GM12878 (cell line): ENCODE data around the gene GAS2. TPM values are rescaled to one million over a fixed set of nuclear protein-coding genes. Genes with fewer than 3 reads are reported as not detected.

ENCODE experiments used
- ATAC-seq: fragments of 200-7000 bp; cut with Tn5 transposase; 3 replicates; pipeline ENCODE4 v1.9.1; 2020; ENCODE audit warnings: mild to moderate bottlenecking, moderate library complexity
- BruUV-seq: library from RNA; stranded (reverse); fragments of 400-500 nt; replicated peaks from 2 replicates; lab custom pipeline; 2021; lab: Mats Ljungman, UMichigan
- CTCF ChIA-PET: fragments of 300-600 bp; sonication (Branson Sonifier 250); formaldehyde crosslinking; extraction: SDS; loops from one replicate; lab custom pipeline; 2021; ENCODE audit warnings: inconsistent platforms; lab: Yijun Ruan, JAX
- POLR2A ChIA-PET: fragments of 350-600 bp; formaldehyde crosslinking; extraction: SDS; loops from one replicate; lab custom pipeline; 2021; ENCODE audit warnings: inconsistent platforms; lab: Charles Lee
- RAD21 ChIA-PET: fragments of 300-600 bp; sonication (Branson Sonifier 250); formaldehyde crosslinking; loops from one replicate; lab custom pipeline; 2023; ENCODE audit warnings: antibody characterized with exemption; ENCODE audit not compliant: unreplicated experiment; lab: Charles Lee
- SMC1A ChIA-PET: fragments of 300-600 bp; sonication (Branson Sonifier 250); formaldehyde crosslinking; loops from one replicate; lab custom pipeline; 2023; ENCODE audit not compliant: unreplicated experiment, uncharacterized antibody; lab: Charles Lee
- DNase-seq: peaks from one replicate; pipeline ENCODE4 v3.0.0-alpha.2; 2011; ENCODE audit warnings: low read depth, low spot score
- FAIRE-seq: peaks from 3 replicates; lab custom pipeline; 2011; peaks lifted over from hg19 to GRCh38; lab: Jason Lieb, UNC
- H2AFZ ChIP-seq: 2 replicates; pipeline ENCODE4 v1.6.0; 2011; ENCODE audit warnings: low read depth, low read length, control low read depth; ENCODE audit not compliant: control insufficient read depth
- H3K27ac ChIP-seq: 2 replicates; pipeline ENCODE4 v1.5.1; 2011; ENCODE audit warnings: control low read depth; ENCODE audit not compliant: control insufficient read depth, insufficient read depth
- H3K27me3 ChIP-seq, 2 experiments: replicated peaks in 1 of 2; 2 replicates each; pipeline versions ENCODE4 v1.6.0 to v1.6.1; 2011; ENCODE audit warnings: low read length in 1 of 2; ENCODE audit not compliant: control insufficient read depth in 2 of 2, insufficient read depth in 2 of 2
- H3K36me3 ChIP-seq, 2 experiments: 2 replicates each; pipeline ENCODE4 v1.5.1; 2011; ENCODE audit warnings: low read length in 1 of 2; ENCODE audit not compliant: control insufficient read depth in 2 of 2, insufficient read depth in 2 of 2
- H3K4me1 ChIP-seq: 2 replicates; pipeline ENCODE4 v1.6.1; 2011; ENCODE audit warnings: mild to moderate bottlenecking, low read length, moderate library complexity, mixed read lengths; ENCODE audit not compliant: control insufficient read depth, insufficient read depth
- H3K4me2 ChIP-seq: 2 replicates; pipeline ENCODE4 v1.6.0; 2011; ENCODE audit warnings: control low read depth; ENCODE audit not compliant: control insufficient read depth, insufficient read depth
- H3K4me3 ChIP-seq: fragments of 200-600 bp; sonication (generic); 2 replicates; pipeline ENCODE4 v1.5.1; 2016
- H3K79me2 ChIP-seq: 2 replicates; pipeline ENCODE4 v1.6.0; 2011; ENCODE audit warnings: low read length; ENCODE audit not compliant: control insufficient read depth, insufficient read depth
- H3K9ac ChIP-seq: 2 replicates; pipeline ENCODE4 v1.8.0; 2011; ENCODE audit warnings: low read length, control low read depth, mixed read lengths; ENCODE audit not compliant: control insufficient read depth, insufficient read depth
- H3K9me3 ChIP-seq: replicated peaks from 3 replicates; pipeline ENCODE4 v1.5.1; 2011; ENCODE audit warnings: mild to moderate bottlenecking, low read length; ENCODE audit not compliant: control insufficient read depth, insufficient read depth
- H4K20me1 ChIP-seq: 2 replicates; pipeline ENCODE4 v1.6.0; 2011; ENCODE audit not compliant: control insufficient read depth, insufficient read depth
- BACH1 ChIP-seq: fragments of 450-650 bp; IDR thresholded peaks from 2 replicates; pipeline ENCODE4 v1.6.1; 2017; ENCODE audit warnings: mild to moderate bottlenecking, borderline replicate concordance
- DPF2 ChIP-seq: fragments of 450-650 bp; IDR thresholded peaks from 2 replicates; pipeline ENCODE4 v1.6.1; 2017; ENCODE audit warnings: mild to moderate bottlenecking
- EGR1 ChIP-seq, 2 experiments: IDR thresholded peaks; 1 replicate in 1 of 2; 2 replicates in 1 of 2; pipeline ENCODE4 v1.6.1; 2011 to 2012; ENCODE audit warnings: low read depth in 2 of 2, low read length in 2 of 2, borderline replicate concordance in 1 of 2, mild to moderate bottlenecking in 1 of 2, moderate library complexity in 1 of 2
- FOS ChIP-seq: IDR thresholded peaks from 3 replicates; pipeline ENCODE4 v1.6.1; 2011; ENCODE audit warnings: borderline replicate concordance; ENCODE audit not compliant: insufficient read length; ENCODE audit errors: extremely low read depth
- FOXM1 ChIP-seq: IDR thresholded peaks from 2 replicates; pipeline ENCODE4 v1.6.1; 2012; ENCODE audit warnings: low read depth, mild to moderate bottlenecking, inconsistent platforms, low read length, moderate library complexity
- GABPA ChIP-seq: IDR thresholded peaks from 2 replicates; pipeline ENCODE4 v1.6.1; 2014; ENCODE audit warnings: antibody characterized with exemption, low read depth, mild to moderate bottlenecking, inconsistent platforms
- IKZF1 ChIP-seq: fragments of 450-650 bp; conservative IDR thresholded peaks from 2 replicates; pipeline ENCODE4 v1.6.1; 2017; ENCODE audit warnings: antibody characterized with exemption, mild to moderate bottlenecking
- IRF4 ChIP-seq: IDR thresholded peaks from 2 replicates; pipeline ENCODE4 v1.6.1; 2011; ENCODE audit warnings: low read depth, low read length
- KLF5 ChIP-seq: fragments of 450-650 bp; IDR thresholded peaks from 2 replicates; pipeline ENCODE4 v1.6.1; 2014; ENCODE audit warnings: mild to moderate bottlenecking; ENCODE audit not compliant: partially characterized antibody
- MAX ChIP-seq: IDR thresholded peaks from 2 replicates; pipeline ENCODE4 v1.6.1; 2012; ENCODE audit warnings: low read depth, low read length, improper control_type of control experiment
- MEF2B ChIP-seq: fragments of 450-650 bp; IDR thresholded peaks from 2 replicates; pipeline ENCODE4 v1.6.1; 2018; ENCODE audit warnings: mild to moderate bottlenecking, moderate library complexity; ENCODE audit not compliant: partially characterized antibody, poor library complexity, severe bottlenecking
- MXI1 ChIP-seq: fragments of 150-350 bp; IDR thresholded peaks from 2 replicates; pipeline ENCODE4 v1.6.1; 2011; ENCODE audit warnings: low read depth, mild to moderate bottlenecking, inconsistent platforms, low read length, improper control_type of control experiment
- NR2C2 ChIP-seq: IDR thresholded peaks from 2 replicates; pipeline ENCODE4 v1.6.1; 2011; ENCODE audit warnings: borderline replicate concordance, low read depth; ENCODE audit not compliant: control insufficient read depth, insufficient read length
- POLR2A ChIP-seq: IDR thresholded peaks from 2 replicates; pipeline ENCODE4 v1.6.1; 2011; ENCODE audit warnings: low read depth, mild to moderate bottlenecking, low read length
- POLR2AphosphoS2 ChIP-seq: IDR thresholded peaks from 2 replicates; pipeline ENCODE4 v1.6.1; 2011; ENCODE audit warnings: low read depth, mild to moderate bottlenecking, low read length, improper control_type of control experiment, moderate library complexity
- RBBP5 ChIP-seq: fragments of 200-600 bp; sonication (generic); conservative IDR thresholded peaks from 2 replicates; pipeline ENCODE4 v1.6.1; 2016
- SMC3 ChIP-seq: IDR thresholded peaks from 2 replicates; pipeline ENCODE4 v1.6.1; 2011; ENCODE audit warnings: low read length, improper control_type of control experiment, borderline replicate concordance
- SPI1 ChIP-seq: IDR thresholded peaks from 2 replicates; pipeline ENCODE4 v1.6.1; 2011; ENCODE audit warnings: low read depth, mild to moderate bottlenecking, low read length, moderate library complexity, borderline replicate concordance; ENCODE audit not compliant: insufficient read depth
- TAF1 ChIP-seq: IDR thresholded peaks from 2 replicates; pipeline ENCODE4 v1.6.1; 2011; ENCODE audit warnings: mild to moderate bottlenecking, low read depth, low read length, borderline replicate concordance
- ZNF217 ChIP-seq: fragments of 450-650 bp; IDR thresholded peaks from 2 replicates; pipeline ENCODE4 v1.6.1; 2017; ENCODE audit warnings: antibody characterized with exemption, mild to moderate bottlenecking
- ZNF622 ChIP-seq: fragments of 450-650 bp; IDR thresholded peaks from 2 replicates; pipeline ENCODE4 v1.6.1; 2017; ENCODE audit warnings: mild to moderate bottlenecking, inconsistent platforms
- WGBS: methylation state at CpG from one replicate; pipeline ENCODE4 v1.1.6; 2016; ENCODE audit warnings: low lambda C conversion rate; ENCODE audit not compliant: insufficient replicate concordance, insufficient coverage; ENCODE audit errors: missing lambda C conversion rate; 5-methylcytosine and 5-hydroxymethylcytosine counted together
- in situ Hi-C: fragments of 300-500 bp; cut with MboI; formaldehyde crosslinking; loops from 9 replicates; pipeline ENCODE4 v1.14.3; 2018; ENCODE audit warnings: mixed read lengths
- intact Hi-C: fragments of 100-400 bp; cut with micrococcal nuclease; formaldehyde crosslinking; loops from one replicate; pipeline ENCODE4 v1.14.2; 2022; ENCODE audit not compliant: unreplicated experiment
- polyA plus RNA-seq, 11 experiments: library from polyadenylated mRNA; depleted of rRNA in 4 of 11; unstranded in 6 of 11; stranded (reverse) in 5 of 11; fragments of >200 nt; fragmentation: Nextera tagmentation in 4 of 11; fragmentation: Illumina TruSeq in 1 of 11; extraction: Ambion mirVana in 4 of 11; extraction: Trizol in 1 of 11; gene quantifications; 1 replicate in 1 of 11; 2 replicates in 10 of 11; pipeline versions ENCODE4 v1.2.1 to v1.2.3, GENCODE V29; 2011 to 2016; ENCODE audit warnings: inconsistent platforms in 2 of 11, missing spikeins in 2 of 11, low read depth in 1 of 11
- total RNA-seq, 4 experiments: library from RNA; depleted of rRNA in 3 of 4; stranded (reverse); fragments of >200 nt in 3 of 4; fragmentation: Illumina TruSeq in 1 of 4; extraction: Trizol in 1 of 4; gene quantifications; 2 replicates each; pipeline versions ENCODE4 v1.2.1 to v1.2.3, GENCODE V29; 2013 to 2021

The GAS2 gene
- total and polyA plus RNA-seq, 10 of the 15 experiments (the other 5 are each of a cell fraction or from before 2014, with no cell fraction given), result 16.4 to 81.4 (median 26.2) TPM

- no peaks in the 10 kb centered on the region for H4K20me1 ChIP-seq
- ChIA-PET RAD21 (interaction anchor here (1.2 to 3.7 kb wide), 6 partner anchors 10 to 162 kb away, joined by 3 to 46 read pairs (median 5); no protein-coding TSS in a partner anchor), SMC1A (interaction anchor here (0.8 to 3.6 kb wide), 10 partner anchors 9 to 120 kb away, joined by 3 to 30 read pairs (median 6); no protein-coding TSS in a partner anchor), CTCF (interaction anchor here (0.5 to 2.1 kb wide), 12 partner anchors 8 to 162 kb away, joined by 3 to 13 read pairs (median 4); partner anchors contain the start of genes FANCF and SVIP), POLR2A (interaction anchor here (1.0 to 2.8 kb wide), 8 partner anchors 10 to 121 kb away, joined by 3 to 19 read pairs (median 5); partner anchors contain the start of gene FANCF)
- no peaks in the 10 kb centered on the region for H3K27me3 ChIP-seq
- no peaks in the 10 kb centered on the region for H3K4me1 ChIP-seq
- intact Hi-C loops (loop anchor here (2.0 to 5.0 kb wide), 2 partner anchors 42 to 335 kb away; partner anchors contain the start of gene FANCF), in situ Hi-C loops (no loop called here)
- no TSS peak for BruUV-seq
- peak overlapping the region; percentile 73 for H3K4me2 ChIP-seq
- no peaks in the 10 kb centered on the region for H3K9me3 ChIP-seq
- WGBS, result 23% methylated on average over 31 of the region's 40 CpGs
- ATAC-seq, result peak; percentile 72
- H2AFZ ChIP-seq, result peak overlapping the region; percentile 84
- H3K4me3 ChIP-seq, result peak overlapping the region; percentile 59
- H3K9ac ChIP-seq, result peak overlapping the region; percentile 63
- H3K36me3 ChIP-seq, result no peaks in the 10 kb centered on the region
- no peak for DNase-seq
- no peak for FAIRE-seq
- H3K79me2 ChIP-seq, result peaks cover 2% of the 10 kb centered on the region
- peak overlapping the region; percentile 77 for H3K27ac ChIP-seq
- TF ChIP-seq DPF2, result peak; percentile 76
- no peak for TF ChIP-seq SMC3
- no peak for TF ChIP-seq KLF5
- TF ChIP-seq MEF2B, result no peak
- TF ChIP-seq IRF4, result no peak
- TF ChIP-seq ZNF217, result no peak
- no peak; the same call in 1 of the 2 replicates for TF ChIP-seq TAF1
- TF ChIP-seq NR2C2, result no peak
- TF ChIP-seq RBBP5, result no peak
- no peak for TF ChIP-seq FOXM1
- peak; percentile 65 for TF ChIP-seq IKZF1
- no peak for TF ChIP-seq FOS
- TF ChIP-seq ZNF622, result no peak
- peak; percentile 65; the same call in 1 of the 2 replicates for TF ChIP-seq POLR2A
- 0 out of 2 replicates have a peak, but pooled peaks have one; percentile 23 for TF ChIP-seq MXI1
- 0 out of 2 replicates have a peak, but pooled peaks have one; percentile 43 for TF ChIP-seq BACH1
- TF ChIP-seq POLR2AphosphoS2, result peak; percentile 41; the same call in 1 of the 2 replicates
- no peak for TF ChIP-seq MAX
- TF ChIP-seq GABPA, result no peak
- TF ChIP-seq EGR1 (IDR thresholded peaks at IDR 0.05; ENCODE audit: borderline replicate concordance in 1 of 2, low read depth in 2 of 2, low read length in 2 of 2), result peak in 1 of 2 experiments; percentile 31; a peak in 1 of 3 replicates
- no peak for TF ChIP-seq SPI1
These were observed 453 bp downstream of the GAS2 start for GRCh38 chr11:22666688-22667439.
